ENCODE measurements around the gene DYSF. TPM values are rescaled to one million over a fixed set of nuclear protein-coding genes. Genes with fewer than 3 reads are reported as not detected.

DYSF gene
- total RNA-seq, 4 donors from 2014 or later = 3.7 to 18.7 (median 10.6) TPM

GRCh38 chr2:71505086-71505769 is 51.9 kb downstream of the DYSF start:
- in situ Hi-C loops (cut with MboI; ENCODE audit: low pct_ligation_motif_present in 1 of 4, low pct_unique_long_range_greater_than_20kb in 1 of 4, low sequenced_read_pairs in 3 of 4) = loop anchor here in 3 of 4 donors (5.0 to 25.0 kb wide), 4 partner anchors 200 to 343 kb away; no protein-coding TSS in a partner anchor
- 64% methylated on average over 9 of the region's 9 CpGs; no CpG with 5 or more reads in 1 of the 2 donors for WGBS, 2 donors (ENCODE audit: low coverage in 1 of 2)
- no peak for DNase-seq
- H3K4me3 ChIP-seq = no peak overlapping the region
- no peaks in the 10 kb centered on the region for H3K4me1 ChIP-seq
- no peaks in the 10 kb centered on the region for H3K27me3 ChIP-seq
- no peaks in the 10 kb centered on the region for H3K36me3 ChIP-seq
- H3K27ac ChIP-seq = no peak overlapping the region
- H3K9me3 ChIP-seq = no peaks in the 10 kb centered on the region
- TF ChIP-seq POLR2A (IDR thresholded peaks at IDR 0.05) (no peak), EP300 (IDR thresholded peaks at IDR 0.05; ENCODE audit: low read depth) (no peak), POLR2AphosphoS5 (IDR thresholded peaks at IDR 0.05) (no peak), CTCF (IDR thresholded peaks at IDR 0.05) (no peak)
- intact Hi-C loops (cut with DNase I; ENCODE audit: low total_unique reads) = no loop called here

- DNase-seq = no peak
- Histone ChIP-seq H3K4me1 (no peaks in the 10 kb centered on the region), H3K27me3 (no peaks in the 10 kb centered on the region), H3K9me3 (no peaks in the 10 kb centered on the region), H3K27ac (no peak overlapping the region), H3K4me3 (no peak overlapping the region), H3K36me3 (no peaks in the 10 kb centered on the region)
- 92% methylated on average over 8 of the region's 8 CpGs; no CpG with 5 or more reads in 1 of the 2 donors for WGBS, 2 donors (ENCODE audit: low coverage in 1 of 2)
- TF ChIP-seq EP300 (IDR thresholded peaks at IDR 0.05; ENCODE audit: low read depth) (no peak), CTCF (IDR thresholded peaks at IDR 0.05) (no peak), POLR2AphosphoS5 (IDR thresholded peaks at IDR 0.05) (no peak), POLR2A (IDR thresholded peaks at IDR 0.05) (no peak)
- intact Hi-C loops (cut with DNase I; ENCODE audit: low total_unique reads) = no loop called here
- in situ Hi-C loops (cut with MboI; ENCODE audit: low pct_ligation_motif_present in 1 of 4, low pct_unique_long_range_greater_than_20kb in 1 of 4, low sequenced_read_pairs in 3 of 4) = loop anchor here in 3 of 4 donors (5.0 to 25.0 kb wide), 4 partner anchors 201 to 343 kb away; no protein-coding TSS in a partner anchor
These were observed 52.4 kb downstream of the DYSF start for GRCh38 chr2:71505770-71506140.

- no peaks in the 10 kb centered on the region for H3K9me3 ChIP-seq
- DNase-seq = no peak
- H3K36me3 ChIP-seq = no peaks in the 10 kb centered on the region
- TF ChIP-seq POLR2AphosphoS5 (IDR thresholded peaks at IDR 0.05) (no peak), EP300 (IDR thresholded peaks at IDR 0.05; ENCODE audit: low read depth) (no peak), POLR2A (IDR thresholded peaks at IDR 0.05) (no peak), CTCF (IDR thresholded peaks at IDR 0.05) (no peak)
- intact Hi-C loops (cut with DNase I; ENCODE audit: low total_unique reads) = no loop called here
- no peaks in the 10 kb centered on the region for H3K27me3 ChIP-seq
- in situ Hi-C loops (cut with MboI; ENCODE audit: low pct_ligation_motif_present in 1 of 4, low pct_unique_long_range_greater_than_20kb in 1 of 4, low sequenced_read_pairs in 3 of 4) = loop anchor here in 3 of 4 donors (5.0 to 25.0 kb wide), 4 partner anchors 202 to 344 kb away; no protein-coding TSS in a partner anchor
- 50 to 82% methylated on average over 1 to 18 of the region's 20 CpGs for WGBS, 2 donors (ENCODE audit: low coverage in 1 of 2)
- H3K4me1 ChIP-seq = no peaks in the 10 kb centered on the region
- H3K27ac ChIP-seq = no peak overlapping the region
- no peak overlapping the region for H3K4me3 ChIP-seq
These were observed 53.1 kb downstream of the DYSF start for GRCh38 chr2:71506222-71507153.

- no peak for DNase-seq
- in situ Hi-C loops (cut with MboI; ENCODE audit: low pct_ligation_motif_present in 1 of 4, low pct_unique_long_range_greater_than_20kb in 1 of 4, low sequenced_read_pairs in 3 of 4) = loop anchor here in 3 of 4 donors (5.0 to 25.0 kb wide), 4 partner anchors 203 to 345 kb away; no protein-coding TSS in a partner anchor
- intact Hi-C loops (cut with DNase I; ENCODE audit: low total_unique reads) = no loop called here
- Histone ChIP-seq H3K36me3 (no peaks in the 10 kb centered on the region), H3K27me3 (no peaks in the 10 kb centered on the region), H3K9me3 (no peaks in the 10 kb centered on the region), H3K4me1 (no peaks in the 10 kb centered on the region), H3K4me3 (no peak overlapping the region), H3K27ac (no peak overlapping the region)
- TF ChIP-seq POLR2AphosphoS5 (IDR thresholded peaks at IDR 0.05) = no peak
- no peak for TF ChIP-seq CTCF (IDR thresholded peaks at IDR 0.05)
- no peak for TF ChIP-seq EP300 (IDR thresholded peaks at IDR 0.05; ENCODE audit: low read depth)
- TF ChIP-seq POLR2A (IDR thresholded peaks at IDR 0.05) = no peak
- WGBS, 2 donors (ENCODE audit: low coverage in 1 of 2) = 81 to 93% methylated on average over 3 to 8 of the region's 8 CpGs
These were observed 54.1 kb downstream of the DYSF start for GRCh38 chr2:71507476-71507875.

Data from transverse colon (tissue), 4 donors.